Epithelial cell of esophagus (primary cell): Measurements from ENCODE around the gene IP6K1.
A peak's percentile ranks its signal among the peaks of the same experiment; 100 is the strongest.
"Not testable (repeated sequence)": the region's sequence is repeated elsewhere in the genome, so short reads cannot be mapped to it uniquely, and the experiment has no call there.

Experiments
- DNase-seq: peaks from one replicate; pipeline ENCODE4 v3.0.0; 2010; ENCODE audit warnings: low read depth
- H3K4me3 ChIP-seq: 2 replicates; pipeline ENCODE4 v1.5.1; 2011; ENCODE audit warnings: mild to moderate bottlenecking, low read length, control low read depth
- CTCF ChIP-seq: IDR thresholded peaks from 2 replicates; pipeline ENCODE4 v1.5.1; 2011; ENCODE audit warnings: low read depth, mild to moderate bottlenecking, low read length, control low read depth, inconsistent platforms; ENCODE audit not compliant: insufficient read depth; ENCODE audit errors: missing control alignments

Gene IP6K1

GRCh38 chr3:49786357-49787181, at the start of gene IP6K1:
Gene IP6K1 (minus strand): TSS chr3:49786542. CDS start chr3:49748040, 38,502 bp downstream.
- TF ChIP-seq CTCF, result no peak
- DNase-seq, result peak; percentile 100

GRCh38 chr3:49831341-49831740, 45.0 kb upstream of the IP6K1 start:
- TF ChIP-seq CTCF, result no peak
- DNase-seq, result no peak
- no peak overlapping the region for H3K4me3 ChIP-seq

More at GRCh38 chr3:49786357-49787181, at the start of gene IP6K1:
- peak within 1 kb of the TSS; percentile 90 for H3K4me3 ChIP-seq

GRCh38 chr3:49826016-49826415, 39.7 kb upstream of the IP6K1 start:
- no peak for DNase-seq
- H3K4me3 ChIP-seq, result no peak overlapping the region
- TF ChIP-seq CTCF, result no peak

GRCh38 chr3:49823131-49823530, 36.8 kb upstream of the IP6K1 start:
- not testable (repeated sequence) for DNase-seq, H3K4me3 ChIP-seq

GRCh38 chr3:49813497-49814174, 27.3 kb upstream of the IP6K1 start, which contains the start of gene UBA7:
Gene UBA7 (minus strand): TSS chr3:49813953. CDS start chr3:49813787, 166 bp downstream.
- H3K4me3 ChIP-seq, result peak within 1 kb of the TSS; percentile 15
- peak; percentile 28 for DNase-seq
- TF ChIP-seq CTCF, result no peak

GRCh38 chr3:49812916-49813496, 26.7 kb upstream of the IP6K1 start:
- H3K4me3 ChIP-seq, result no peak overlapping the region
- TF ChIP-seq CTCF, result no peak
- no peak for DNase-seq

GRCh38 chr3:49807431-49808114, 21.2 kb upstream of the IP6K1 start:
- no peak overlapping the region for H3K4me3 ChIP-seq
- TF ChIP-seq CTCF, result no peak
- DNase-seq, result peak; percentile 69
